SK-N-SH (cell line): ENCODE data around the gene RALBP1.

ENCODE experiments used
- EZH2phosphoT487 ChIP-seq: fragments of 200-600 bp; sonication (generic); IDR thresholded peaks from 2 replicates; pipeline ENCODE4 v1.6.1; 2017; ENCODE audit warnings: low read depth, mixed run types, mild to moderate bottlenecking, antibody characterized with exemption, moderate library complexity, borderline replicate concordance
- FOXM1 ChIP-seq: IDR thresholded peaks from 2 replicates; pipeline ENCODE4 v1.4.0; 2012; ENCODE audit warnings: low read depth, mild to moderate bottlenecking
- MXI1 ChIP-seq: IDR thresholded peaks from 2 replicates; pipeline ENCODE4 v1.6.1; 2012; ENCODE audit warnings: mild to moderate bottlenecking, low read depth, low read length, improper control_type of control experiment
- POLR2AphosphoS5 ChIP-seq: IDR thresholded peaks from 2 replicates; pipeline ENCODE4 v1.6.1; 2012; ENCODE audit warnings: low read depth, low read length
- RAD21 ChIP-seq: IDR thresholded peaks from 2 replicates; pipeline ENCODE4 v1.6.1; 2012; ENCODE audit warnings: mild to moderate bottlenecking, low read length
- SMC3 ChIP-seq: IDR thresholded peaks from 2 replicates; pipeline ENCODE4 v1.6.1; 2012; ENCODE audit warnings: low read depth, low read length, improper control_type of control experiment
- TAF1 ChIP-seq: IDR thresholded peaks from 2 replicates; pipeline ENCODE4 v1.6.1; 2012; ENCODE audit warnings: low read depth, mild to moderate bottlenecking, low read length, moderate library complexity, borderline replicate concordance
- TF ChIP-seq, protein P1 (sequence below): IDR thresholded peaks from 2 replicates; pipeline ENCODE4 v1.6.1; 2012; ENCODE audit warnings: mild to moderate bottlenecking, low read depth, low read length, moderate library complexity
- TF ChIP-seq, protein P2 (sequence below): fragments of 200-600 bp; sonication (generic); IDR thresholded peaks from 2 replicates; pipeline ENCODE4 v1.6.1; 2017; ENCODE audit warnings: antibody characterized with exemption, mild to moderate bottlenecking, moderate library complexity
- TF ChIP-seq, protein P3 (sequence below): IDR thresholded peaks from 2 replicates; pipeline ENCODE4 v1.4.0; 2012; ENCODE audit warnings: low read depth

DNA sequence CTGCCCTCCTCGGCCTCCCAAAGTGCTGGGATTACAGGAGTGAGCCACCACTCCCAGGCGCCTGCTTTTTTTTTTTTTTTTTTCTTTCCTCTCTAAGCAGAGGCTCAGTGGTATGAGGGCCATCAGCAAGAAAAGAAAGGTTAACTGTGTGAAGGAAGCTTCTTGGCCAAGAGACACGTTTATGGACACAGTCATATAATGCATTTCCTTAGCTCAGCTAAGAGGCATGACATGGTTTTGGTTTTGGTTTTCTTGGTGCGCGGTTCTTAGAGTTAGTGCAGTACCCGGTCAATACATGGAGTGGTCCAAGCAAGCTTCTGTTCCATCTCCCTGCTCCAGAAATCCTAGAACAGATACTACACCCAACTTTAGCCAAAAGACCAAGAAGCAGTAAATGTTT is 42.6 kb downstream of the RALBP1 start:
- TF ChIP-seq, protein P1, sequence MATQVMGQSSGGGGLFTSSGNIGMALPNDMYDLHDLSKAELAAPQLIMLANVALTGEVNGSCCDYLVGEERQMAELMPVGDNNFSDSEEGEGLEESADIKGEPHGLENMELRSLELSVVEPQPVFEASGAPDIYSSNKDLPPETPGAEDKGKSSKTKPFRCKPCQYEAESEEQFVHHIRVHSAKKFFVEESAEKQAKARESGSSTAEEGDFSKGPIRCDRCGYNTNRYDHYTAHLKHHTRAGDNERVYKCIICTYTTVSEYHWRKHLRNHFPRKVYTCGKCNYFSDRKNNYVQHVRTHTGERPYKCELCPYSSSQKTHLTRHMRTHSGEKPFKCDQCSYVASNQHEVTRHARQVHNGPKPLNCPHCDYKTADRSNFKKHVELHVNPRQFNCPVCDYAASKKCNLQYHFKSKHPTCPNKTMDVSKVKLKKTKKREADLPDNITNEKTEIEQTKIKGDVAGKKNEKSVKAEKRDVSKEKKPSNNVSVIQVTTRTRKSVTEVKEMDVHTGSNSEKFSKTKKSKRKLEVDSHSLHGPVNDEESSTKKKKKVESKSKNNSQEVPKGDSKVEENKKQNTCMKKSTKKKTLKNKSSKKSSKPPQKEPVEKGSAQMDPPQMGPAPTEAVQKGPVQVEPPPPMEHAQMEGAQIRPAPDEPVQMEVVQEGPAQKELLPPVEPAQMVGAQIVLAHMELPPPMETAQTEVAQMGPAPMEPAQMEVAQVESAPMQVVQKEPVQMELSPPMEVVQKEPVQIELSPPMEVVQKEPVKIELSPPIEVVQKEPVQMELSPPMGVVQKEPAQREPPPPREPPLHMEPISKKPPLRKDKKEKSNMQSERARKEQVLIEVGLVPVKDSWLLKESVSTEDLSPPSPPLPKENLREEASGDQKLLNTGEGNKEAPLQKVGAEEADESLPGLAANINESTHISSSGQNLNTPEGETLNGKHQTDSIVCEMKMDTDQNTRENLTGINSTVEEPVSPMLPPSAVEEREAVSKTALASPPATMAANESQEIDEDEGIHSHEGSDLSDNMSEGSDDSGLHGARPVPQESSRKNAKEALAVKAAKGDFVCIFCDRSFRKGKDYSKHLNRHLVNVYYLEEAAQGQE: no peak
- no peak for TF ChIP-seq TAF1
- TF ChIP-seq, protein P2, sequence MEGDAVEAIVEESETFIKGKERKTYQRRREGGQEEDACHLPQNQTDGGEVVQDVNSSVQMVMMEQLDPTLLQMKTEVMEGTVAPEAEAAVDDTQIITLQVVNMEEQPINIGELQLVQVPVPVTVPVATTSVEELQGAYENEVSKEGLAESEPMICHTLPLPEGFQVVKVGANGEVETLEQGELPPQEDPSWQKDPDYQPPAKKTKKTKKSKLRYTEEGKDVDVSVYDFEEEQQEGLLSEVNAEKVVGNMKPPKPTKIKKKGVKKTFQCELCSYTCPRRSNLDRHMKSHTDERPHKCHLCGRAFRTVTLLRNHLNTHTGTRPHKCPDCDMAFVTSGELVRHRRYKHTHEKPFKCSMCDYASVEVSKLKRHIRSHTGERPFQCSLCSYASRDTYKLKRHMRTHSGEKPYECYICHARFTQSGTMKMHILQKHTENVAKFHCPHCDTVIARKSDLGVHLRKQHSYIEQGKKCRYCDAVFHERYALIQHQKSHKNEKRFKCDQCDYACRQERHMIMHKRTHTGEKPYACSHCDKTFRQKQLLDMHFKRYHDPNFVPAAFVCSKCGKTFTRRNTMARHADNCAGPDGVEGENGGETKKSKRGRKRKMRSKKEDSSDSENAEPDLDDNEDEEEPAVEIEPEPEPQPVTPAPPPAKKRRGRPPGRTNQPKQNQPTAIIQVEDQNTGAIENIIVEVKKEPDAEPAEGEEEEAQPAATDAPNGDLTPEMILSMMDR: no peak
- no peak for TF ChIP-seq EZH2phosphoT487
- TF ChIP-seq, protein P3, sequence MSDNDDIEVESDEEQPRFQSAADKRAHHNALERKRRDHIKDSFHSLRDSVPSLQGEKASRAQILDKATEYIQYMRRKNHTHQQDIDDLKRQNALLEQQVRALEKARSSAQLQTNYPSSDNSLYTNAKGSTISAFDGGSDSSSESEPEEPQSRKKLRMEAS: no peak
- no peak for TF ChIP-seq RAD21
- no peak for TF ChIP-seq SMC3
- no peak for TF ChIP-seq FOXM1
- TF ChIP-seq MXI1: no peak
- no peak for TF ChIP-seq POLR2AphosphoS5
